Chondrocyte (in vitro differentiated cells): ENCODE results near the gene TMCC1. TPM values are rescaled to one million over a fixed set of nuclear protein-coding genes. Genes with fewer than 3 reads are reported as not detected.

Experiments used
- DNase-seq: peaks from one replicate; pipeline ENCODE4 v3.0.0; 2021; ENCODE audit warnings: mixed read lengths, low spot score
- H3K27ac Mint-ChIP-seq: one replicate; pipeline ENCODE4 v1.8.0; 2021; ENCODE audit warnings: mild to moderate bottlenecking, moderate library complexity, mixed read lengths; ENCODE audit not compliant: unreplicated experiment
- H3K27me3 Mint-ChIP-seq: 2 replicates; pipeline ENCODE4 v1.8.0; 2021; ENCODE audit warnings: low read depth, mixed read lengths
- H3K36me3 Mint-ChIP-seq: 2 replicates; pipeline ENCODE4 v1.8.0; 2021; ENCODE audit warnings: low read depth, mixed read lengths
- H3K4me1 Mint-ChIP-seq: 2 replicates; pipeline ENCODE4 v1.8.0; 2021; ENCODE audit warnings: low read depth, mild to moderate bottlenecking, mixed read lengths
- H3K4me3 Mint-ChIP-seq: one replicate; pipeline ENCODE4 v1.8.0; 2021; ENCODE audit warnings: mild to moderate bottlenecking, moderate library complexity, mixed read lengths; ENCODE audit not compliant: unreplicated experiment
- H3K9me3 Mint-ChIP-seq: 2 replicates; pipeline ENCODE4 v1.8.0; 2021; ENCODE audit warnings: low read depth, mixed read lengths
- CTCF ChIP-seq: fragments of 200-600 bp; sonication (generic); IDR thresholded peaks from 2 replicates; pipeline ENCODE4 v1.5.0; 2021; ENCODE audit warnings: antibody characterized with exemption, mild to moderate bottlenecking, moderate library complexity
- total RNA-seq: library from RNA; stranded (reverse); gene quantifications from 3 replicates; pipeline ENCODE4 v1.2.1, GENCODE V29; 2021

Gene TMCC1
- total RNA-seq, 1 donor from 2014 or later = 34.3 TPM

GRCh38 chr3:129606636-129607390 is 286.7 kb downstream of the TMCC1 start, which contains the start of gene PLXND1:
TSS of gene PLXND1 (minus strand) at chr3:129606676. CDS start at chr3:129606639, 37 bp downstream.
- H3K27ac Mint-ChIP-seq = peak within 1 kb of the TSS; percentile 98
- no peaks in the 10 kb centered on the region for H3K27me3 Mint-ChIP-seq
- no peaks in the 10 kb centered on the region for H3K9me3 Mint-ChIP-seq
- H3K4me1 Mint-ChIP-seq = peaks cover 77% of the 10 kb centered on the region
- no peak for TF ChIP-seq CTCF
- DNase-seq = no peak
- H3K36me3 Mint-ChIP-seq = peaks cover 2% of the 10 kb centered on the region
- H3K4me3 Mint-ChIP-seq = peak within 1 kb of the TSS; percentile 98

GRCh38 chr3:129605922-129606635 is 287.4 kb downstream of the TMCC1 start:
- peaks cover 77% of the 10 kb centered on the region for H3K4me1 Mint-ChIP-seq
- DNase-seq = no peak
- no peaks in the 10 kb centered on the region for H3K27me3 Mint-ChIP-seq
- TF ChIP-seq CTCF = no peak
- H3K27ac Mint-ChIP-seq = peak overlapping the region; percentile 97
- H3K9me3 Mint-ChIP-seq = no peaks in the 10 kb centered on the region
- peak overlapping the region; percentile 98 for H3K4me3 Mint-ChIP-seq
- peaks cover 2% of the 10 kb centered on the region for H3K36me3 Mint-ChIP-seq

GRCh38 chr3:129605203-129605921 is 288.1 kb downstream of the TMCC1 start:
- Mint-ChIP-seq H3K9me3 (no peaks in the 10 kb centered on the region), H3K4me1 (peaks cover 77% of the 10 kb centered on the region), H3K27me3 (no peaks in the 10 kb centered on the region), H3K4me3 (peak overlapping the region; percentile 98), H3K36me3 (peaks cover 2% of the 10 kb centered on the region), H3K27ac (peak overlapping the region; percentile 97)
- no peak for DNase-seq
- peak; percentile 37 for TF ChIP-seq CTCF

- Mint-ChIP-seq H3K27me3 (no peaks in the 10 kb centered on the region), H3K4me3 (peak overlapping the region; percentile 98), H3K4me1 (peaks cover 77% of the 10 kb centered on the region), H3K36me3 (peaks cover 2% of the 10 kb centered on the region), H3K9me3 (no peaks in the 10 kb centered on the region), H3K27ac (peak overlapping the region; percentile 97)
- no peak for DNase-seq
- no peak for TF ChIP-seq CTCF
Measured at GRCh38 chr3:129604767-129605166, 288.7 kb downstream of the TMCC1 start.
